NCI-H1417 treated with DMSO at 0.1 percent for 48 hours (cell line): Measurements from ENCODE around the gene GNL3L.
"Not testable (repeated sequence)": the region's sequence is repeated elsewhere in the genome, so short reads cannot be mapped to it uniquely, and the experiment has no call there.

Experiments used
- DNase-seq: peaks from one replicate; lab custom pipeline; 2025; lab: John Stamatoyannopoulos, UW

GNL3L gene, protein sequence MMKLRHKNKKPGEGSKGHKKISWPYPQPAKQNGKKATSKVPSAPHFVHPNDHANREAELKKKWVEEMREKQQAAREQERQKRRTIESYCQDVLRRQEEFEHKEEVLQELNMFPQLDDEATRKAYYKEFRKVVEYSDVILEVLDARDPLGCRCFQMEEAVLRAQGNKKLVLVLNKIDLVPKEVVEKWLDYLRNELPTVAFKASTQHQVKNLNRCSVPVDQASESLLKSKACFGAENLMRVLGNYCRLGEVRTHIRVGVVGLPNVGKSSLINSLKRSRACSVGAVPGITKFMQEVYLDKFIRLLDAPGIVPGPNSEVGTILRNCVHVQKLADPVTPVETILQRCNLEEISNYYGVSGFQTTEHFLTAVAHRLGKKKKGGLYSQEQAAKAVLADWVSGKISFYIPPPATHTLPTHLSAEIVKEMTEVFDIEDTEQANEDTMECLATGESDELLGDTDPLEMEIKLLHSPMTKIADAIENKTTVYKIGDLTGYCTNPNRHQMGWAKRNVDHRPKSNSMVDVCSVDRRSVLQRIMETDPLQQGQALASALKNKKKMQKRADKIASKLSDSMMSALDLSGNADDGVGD

GRCh38 chrX:54529552-54530356 is at the start of gene GNL3L:
GNL3L (plus strand) TSS chrX:54530219; CDS start chrX:54532567, 2,348 bp downstream.
- DNase-seq: peak; percentile 91

DNA sequence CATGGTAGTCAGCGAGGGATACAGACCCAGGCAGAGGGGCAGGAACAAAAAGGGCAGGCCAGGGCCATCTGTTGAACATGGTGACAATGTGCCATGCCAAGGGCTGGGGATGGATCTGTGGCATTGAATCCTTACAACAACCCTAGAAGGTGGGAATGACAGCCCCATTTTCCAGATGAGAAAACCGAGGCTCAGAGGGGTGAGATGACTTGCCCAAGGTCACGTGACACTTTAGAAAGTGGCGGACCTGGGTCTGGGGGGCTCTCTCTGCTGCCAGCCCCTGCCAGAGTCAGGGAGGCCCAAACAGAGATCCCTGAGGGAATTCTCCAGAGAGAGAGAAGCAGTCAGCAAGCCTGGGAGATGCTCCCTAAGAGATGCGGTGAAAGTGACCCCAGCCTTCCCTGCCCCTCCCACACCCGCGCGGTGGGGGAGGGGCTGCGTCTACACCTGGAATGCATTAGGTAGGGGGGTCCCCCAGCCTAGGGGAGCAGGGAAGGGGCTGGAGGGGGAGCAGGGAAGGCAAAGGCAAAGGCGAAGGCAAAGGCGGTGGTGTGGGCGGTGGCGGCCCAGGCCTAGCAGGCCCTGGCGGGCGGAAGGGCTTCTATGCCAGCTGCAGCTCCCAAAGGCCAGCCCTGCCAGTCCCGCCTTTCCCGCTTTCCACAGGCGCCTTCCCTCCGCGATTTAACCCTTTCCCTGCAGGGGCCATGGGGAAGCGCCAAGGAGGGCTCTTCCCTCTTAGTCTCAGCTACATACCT is 47.0 kb upstream of the GNL3L start:
- no peak for DNase-seq

- no peak for DNase-seq
These were observed 46.1 kb upstream of the GNL3L start for GRCh38 chrX:54483946-54484345.

DNA sequence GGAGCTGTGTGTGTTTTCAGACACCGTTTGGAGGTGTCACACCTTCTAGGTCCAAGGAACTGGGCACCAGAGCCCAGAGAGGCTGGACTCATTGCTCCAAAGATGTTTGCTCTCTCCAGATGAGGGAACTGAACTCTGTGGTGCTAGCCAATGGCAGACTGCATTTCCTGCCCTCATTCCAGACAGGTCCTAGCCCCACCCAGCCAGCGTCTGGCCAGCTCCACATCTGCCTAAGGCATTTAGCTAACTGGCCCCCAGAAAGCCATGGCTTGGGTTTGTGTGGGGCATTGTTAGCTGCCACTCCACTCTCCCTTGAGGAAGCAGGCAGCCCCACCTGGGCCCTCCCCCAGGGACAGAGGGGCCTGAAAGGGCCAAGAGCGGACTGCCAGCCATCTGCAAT is 45.4 kb upstream of the GNL3L start:
- no peak for DNase-seq

DNA sequence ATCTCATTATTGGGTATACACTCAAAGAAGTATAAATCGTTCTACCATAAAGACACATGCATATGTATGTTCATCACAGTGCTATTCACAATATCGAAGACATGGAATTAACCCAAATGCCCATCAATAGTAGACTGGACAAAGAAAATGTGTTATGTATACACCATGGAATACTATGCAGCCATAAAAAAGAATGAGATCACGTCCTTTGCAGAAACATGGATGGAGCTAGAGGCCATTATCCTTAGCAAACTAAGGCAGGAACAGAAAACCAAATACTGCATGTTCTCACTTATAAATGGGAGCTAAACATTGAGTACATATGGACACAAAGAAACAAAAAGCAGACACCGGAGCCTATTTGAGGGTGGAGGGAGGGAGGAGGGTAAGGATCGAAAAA is 40.2 kb upstream of the GNL3L start:
- not testable (repeated sequence) for DNase-seq

DNA sequence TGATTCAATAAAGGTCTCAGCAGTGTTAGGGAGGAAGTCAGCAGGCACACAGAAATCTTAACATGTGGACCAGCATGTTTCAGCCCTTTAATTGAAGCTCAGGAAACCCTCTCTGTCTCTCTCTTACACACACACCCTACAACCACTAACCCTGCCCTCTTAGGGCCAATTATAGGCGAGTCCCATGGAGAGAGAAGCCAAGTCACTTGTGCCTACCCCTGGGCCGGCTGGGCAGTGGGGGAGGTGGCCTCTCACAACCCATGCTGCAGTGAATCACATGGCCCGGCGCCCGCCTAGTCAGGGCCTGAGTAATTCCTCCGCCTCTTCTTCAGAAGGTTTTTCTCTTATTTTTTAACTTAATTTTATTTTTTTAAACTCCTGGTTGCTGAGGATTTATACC is 37.7 kb upstream of the GNL3L start:
- DNase-seq: no peak

GRCh38 chrX:54494166-54494988 is 35.6 kb upstream of the GNL3L start:
- DNase-seq: no peak

DNA sequence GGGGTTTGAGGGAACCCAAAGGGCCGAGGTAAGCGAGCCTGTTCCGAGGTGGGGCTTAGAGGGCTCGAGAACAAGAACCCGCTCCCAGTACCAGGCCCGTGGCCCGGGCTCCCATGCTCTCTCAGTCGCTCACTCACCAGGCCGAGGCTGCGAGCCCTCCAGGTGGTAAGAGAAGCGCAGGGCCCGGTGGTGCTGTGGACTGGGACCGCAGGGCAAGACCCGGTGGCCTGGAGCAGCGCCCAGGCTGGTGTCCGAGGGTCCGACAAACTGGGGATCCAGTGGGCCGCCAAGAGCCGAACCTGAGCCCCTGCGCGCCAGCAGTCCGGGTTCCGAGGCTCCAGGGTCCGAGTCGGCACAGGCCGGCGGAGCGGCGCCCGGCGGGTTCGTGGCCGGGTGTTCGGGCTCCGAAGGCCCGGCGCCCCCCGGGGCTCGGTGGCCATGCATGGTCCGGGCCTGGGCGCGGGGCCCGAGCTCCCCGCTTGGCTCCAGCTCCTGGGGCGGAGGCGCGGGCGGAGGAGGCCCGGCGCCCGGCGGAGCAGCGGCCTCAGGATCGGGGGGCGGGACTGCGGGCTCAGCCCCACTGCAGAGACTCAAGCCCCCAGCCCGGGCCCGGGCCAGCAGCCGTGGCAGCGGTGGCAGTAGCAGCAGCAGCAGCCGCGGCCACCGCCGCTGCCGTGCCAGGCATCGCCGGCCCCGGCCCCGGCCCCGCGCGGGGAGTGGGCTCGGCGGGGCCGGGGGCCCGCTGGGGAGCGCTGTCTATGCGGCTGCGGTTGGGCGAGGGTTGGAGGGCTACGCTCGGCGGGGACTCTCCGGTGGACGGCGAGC is 34.8 kb upstream of the GNL3L start:
- DNase-seq: no peak

- peak; percentile 20 for DNase-seq
These were observed 34.1 kb upstream of the GNL3L start, which contains the start of gene FGD1 for GRCh38 chrX:54495814-54496516. FGD1 (minus strand) TSS chrX:54496234; CDS start chrX:54495432, 802 bp downstream.

DNA sequence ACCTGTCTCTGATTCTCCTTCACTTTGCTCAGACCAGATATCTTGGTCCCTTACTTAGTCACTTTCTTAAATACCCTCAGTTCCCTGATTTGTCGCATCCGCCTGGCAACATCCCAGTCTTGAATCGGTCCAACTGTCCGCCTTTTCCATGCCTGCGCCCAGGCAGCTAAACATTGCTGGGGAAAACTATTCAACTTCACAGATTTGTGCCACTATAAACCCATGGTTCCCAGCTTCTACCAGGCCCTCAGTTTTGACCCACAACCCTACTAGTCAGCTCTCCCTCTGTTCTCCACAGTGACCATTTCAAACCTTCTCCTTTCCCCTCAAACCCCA is 33.5 kb upstream of the GNL3L start:
- no peak for DNase-seq

GRCh38 chrX:54496936-54497335 is 33.1 kb upstream of the GNL3L start:
- DNase-seq: no peak

GRCh38 chrX:54509400-54509799 is 20.6 kb upstream of the GNL3L start:
- DNase-seq: no peak

- DNase-seq: no peak
These were observed 868 bp upstream of the GNL3L start for GRCh38 chrX:54529151-54529550.

DNA sequence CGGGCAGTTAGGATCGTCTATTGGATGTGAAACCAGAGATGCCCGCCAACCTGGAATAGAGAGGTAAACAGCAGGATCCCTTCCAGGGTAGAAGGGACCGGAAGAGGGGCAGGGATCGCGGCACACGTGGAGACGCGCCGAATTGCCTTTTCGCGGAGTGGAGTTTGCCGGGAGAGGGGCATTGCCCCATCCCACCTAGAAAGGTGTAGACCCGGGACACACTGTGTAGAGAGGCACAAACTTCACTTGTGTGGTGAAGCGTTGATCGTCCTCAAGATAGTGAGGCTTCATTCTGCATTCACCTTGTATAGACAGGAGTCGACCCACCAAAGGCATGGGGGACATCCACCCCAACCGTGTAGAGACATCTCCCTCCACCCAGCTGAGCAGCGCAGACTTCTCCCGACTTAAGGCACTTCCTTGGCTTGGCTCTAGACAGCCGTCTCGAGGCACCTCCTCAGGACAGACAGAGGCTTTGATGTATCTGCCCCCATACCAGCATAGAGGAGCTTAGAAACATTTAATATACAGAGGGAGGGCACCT is 410 bp downstream of the GNL3L start:
- DNase-seq: no peak

- DNase-seq: no peak
These were observed 4.3 kb downstream of the GNL3L start for GRCh38 chrX:54534271-54534670.

- no peak for DNase-seq
These were observed 10.3 kb downstream of the GNL3L start for GRCh38 chrX:54540289-54540688.

DNA sequence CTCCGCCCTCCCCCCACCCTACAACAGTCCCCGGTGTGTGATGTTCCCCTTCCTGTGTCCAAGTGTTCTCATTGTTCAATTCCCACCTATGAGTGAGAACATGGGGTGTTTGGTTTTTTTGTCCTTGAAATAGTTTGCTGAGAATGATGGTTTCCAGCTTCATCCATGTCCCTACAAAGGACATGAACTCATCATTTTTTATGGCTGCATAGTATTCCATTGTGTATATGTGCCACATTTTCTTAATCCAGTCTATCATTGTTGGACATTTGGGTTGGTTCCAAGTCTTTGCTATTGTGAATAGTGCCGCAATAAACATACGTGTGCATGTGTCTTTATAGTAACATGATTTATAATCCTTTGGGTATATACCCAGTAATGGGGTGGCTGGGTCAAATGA is 12.2 kb downstream of the GNL3L start:
- DNase-seq: not testable (repeated sequence)

GRCh38 chrX:54550821-54551220 is 20.8 kb downstream of the GNL3L start:
- no peak for DNase-seq

DNA sequence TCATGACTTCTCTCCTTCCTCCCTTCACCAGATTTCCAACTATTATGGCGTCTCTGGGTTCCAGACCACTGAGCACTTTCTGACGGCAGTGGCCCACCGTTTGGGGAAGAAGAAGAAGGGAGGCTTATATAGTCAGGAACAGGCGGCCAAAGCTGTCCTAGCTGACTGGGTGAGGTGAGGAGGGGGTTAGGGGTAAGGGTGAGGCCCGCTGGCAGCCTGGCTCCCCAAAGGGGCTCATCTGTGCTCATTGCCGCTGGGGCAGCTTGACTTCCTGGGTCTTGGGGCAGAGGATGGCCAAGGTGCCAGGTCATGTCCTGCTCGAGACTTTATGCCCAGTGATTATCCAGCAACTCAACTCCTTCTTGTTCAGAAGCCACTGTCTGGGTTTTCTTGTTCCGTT is 21.8 kb downstream of the GNL3L start:
- no peak for DNase-seq
